GOT3 (cell line): ENCODE results near the gene ZNF526.
A peak's percentile ranks its signal among the peaks of the same experiment; 100 is the strongest.

Experiments
- DNase-seq: peaks from one replicate; lab custom pipeline; 2025; ENCODE audit warnings: mixed read lengths; lab: John Stamatoyannopoulos, UW

ZNF526 gene

DNA sequence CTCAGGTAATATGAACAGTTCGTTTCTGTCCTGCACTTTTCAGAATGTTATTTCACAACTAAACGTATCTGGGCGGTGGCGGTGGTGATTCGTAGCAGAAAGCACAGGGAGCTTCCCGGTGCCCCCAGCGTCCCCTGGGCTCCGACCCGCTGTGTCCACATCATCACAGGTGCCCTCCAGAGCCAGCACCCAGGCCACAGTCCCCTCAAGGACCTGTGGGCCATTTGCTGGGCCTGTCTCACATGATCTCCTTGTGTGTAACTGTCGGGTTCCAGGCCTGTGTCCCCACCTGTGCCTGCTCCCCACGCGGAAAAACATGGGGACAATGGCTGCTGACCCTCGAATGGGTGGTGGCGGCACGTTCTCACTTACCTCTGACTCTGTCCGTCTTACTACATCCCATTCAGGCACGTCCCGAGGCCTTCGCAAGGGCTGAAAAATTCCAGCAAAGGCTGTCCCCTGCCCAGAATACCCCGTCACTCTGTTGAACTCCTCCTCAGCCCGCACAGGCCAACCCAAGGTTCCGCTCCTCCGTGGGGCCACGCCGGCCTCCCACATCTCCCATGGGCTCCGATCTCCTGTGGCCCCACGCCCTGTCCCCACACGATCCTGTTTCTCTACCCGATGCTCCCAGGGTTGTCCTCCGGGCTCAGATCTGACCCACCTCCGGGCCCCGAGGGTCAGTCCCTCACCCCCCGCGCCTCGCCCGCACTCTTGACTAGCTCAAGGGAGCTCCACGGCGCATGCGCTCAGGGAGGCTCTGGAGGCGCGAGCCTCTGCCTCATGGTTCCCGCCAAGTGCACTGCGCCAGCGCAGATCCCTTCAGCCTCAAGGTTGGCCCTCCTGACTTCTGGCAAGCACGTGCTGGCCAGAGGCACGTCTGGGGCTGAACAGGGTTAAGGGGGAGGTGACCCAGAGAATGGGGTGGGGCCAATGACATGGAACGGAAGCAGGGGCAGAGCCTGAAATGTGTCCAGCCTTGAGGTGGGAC, 23.8 kb upstream of the ZNF526 start:
- DNase-seq: no peak

DNA sequence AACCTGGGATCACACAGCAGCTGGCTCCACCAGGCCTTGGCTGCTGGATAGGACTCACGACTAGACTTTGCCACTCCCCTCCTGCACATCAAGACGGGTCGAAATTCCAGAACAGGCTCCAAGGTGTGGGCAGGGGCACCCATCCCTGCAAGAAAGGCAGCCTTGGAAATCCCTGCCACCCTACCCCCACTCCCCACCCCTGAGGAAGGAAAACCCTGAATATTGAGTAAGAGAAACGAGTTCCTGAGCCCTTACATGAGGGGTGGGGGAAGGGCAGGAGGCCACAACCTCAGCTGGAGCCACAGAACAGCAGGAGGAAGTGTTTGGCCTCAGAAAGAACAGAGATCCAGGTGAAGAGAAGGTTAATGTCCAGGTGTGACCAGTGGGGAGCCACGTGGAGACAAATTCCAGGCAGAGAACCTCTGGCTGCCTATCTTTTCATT, 22.7 kb upstream of the ZNF526 start:
- DNase-seq: no peak

DNA sequence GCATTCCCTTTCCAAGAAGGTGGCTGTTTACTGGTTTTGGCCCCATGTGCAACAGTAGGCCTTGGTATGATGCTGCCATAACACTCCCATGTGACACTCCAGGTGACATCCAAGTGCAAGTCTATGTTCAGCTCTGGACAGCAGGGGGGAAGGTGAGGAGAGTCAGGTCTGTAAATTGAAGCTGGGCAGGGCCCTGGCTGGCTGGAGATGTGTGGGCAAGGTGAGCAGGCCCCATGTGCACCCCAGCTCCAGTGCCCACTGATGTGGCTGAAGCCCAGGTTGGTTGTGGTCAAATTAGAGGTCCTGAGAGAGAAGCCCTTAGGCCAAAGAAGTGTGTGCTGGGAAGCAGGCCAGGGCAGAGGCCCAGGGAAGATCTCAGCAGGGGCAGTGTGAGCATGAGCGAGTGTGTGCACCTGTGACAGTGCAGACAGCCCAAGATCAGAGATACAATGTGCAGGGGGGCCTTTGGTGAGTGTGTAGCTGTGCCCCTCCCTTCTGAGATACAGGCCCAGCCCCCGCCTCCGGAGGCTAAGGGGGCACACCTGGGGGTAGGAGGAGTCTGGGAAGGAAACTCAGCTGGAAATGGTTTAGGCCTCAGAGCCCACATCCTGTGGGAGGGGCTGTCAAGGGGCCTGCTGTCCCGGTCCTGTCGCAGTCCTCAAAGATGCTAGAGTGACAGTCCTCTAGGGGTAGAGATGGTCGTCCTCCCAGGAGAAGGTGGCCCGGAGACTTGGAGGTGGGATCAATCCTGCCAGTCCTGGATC, 21.3 kb upstream of the ZNF526 start:
- DNase-seq: no peak

DNA sequence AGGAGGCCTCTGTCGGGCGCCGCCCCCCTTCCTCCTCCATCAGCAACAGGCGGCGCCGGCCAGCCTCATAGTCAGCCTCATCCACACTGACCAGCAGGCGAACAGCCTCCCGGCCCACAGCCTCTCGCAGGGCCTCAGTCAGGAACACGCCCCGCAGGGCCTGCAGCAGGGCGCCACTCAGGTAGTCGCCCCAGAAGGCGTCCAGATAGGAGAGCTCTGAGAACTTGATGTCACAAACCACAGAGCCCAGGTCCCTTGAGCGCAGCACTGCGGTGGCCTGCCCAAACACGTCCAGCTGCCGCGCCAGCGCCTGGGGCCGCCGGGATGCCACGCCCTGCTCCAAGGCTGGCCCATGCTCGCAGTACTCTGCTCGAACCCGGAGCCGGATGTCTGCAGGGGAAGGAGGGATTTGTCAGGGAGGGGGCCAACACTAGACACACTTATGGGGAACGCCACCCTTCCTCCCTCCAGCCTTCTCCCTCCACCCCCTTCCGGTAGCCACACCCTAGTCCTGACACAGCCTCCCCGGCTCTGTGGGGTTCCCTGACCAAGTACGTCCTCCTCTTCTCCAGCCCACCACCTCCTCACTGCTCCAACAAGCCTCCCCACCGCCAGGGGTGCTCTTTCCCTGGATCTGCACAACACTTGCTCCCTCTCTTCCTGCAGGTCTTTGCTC, 20.5 kb upstream of the ZNF526 start:
- DNase-seq: no peak

DNA sequence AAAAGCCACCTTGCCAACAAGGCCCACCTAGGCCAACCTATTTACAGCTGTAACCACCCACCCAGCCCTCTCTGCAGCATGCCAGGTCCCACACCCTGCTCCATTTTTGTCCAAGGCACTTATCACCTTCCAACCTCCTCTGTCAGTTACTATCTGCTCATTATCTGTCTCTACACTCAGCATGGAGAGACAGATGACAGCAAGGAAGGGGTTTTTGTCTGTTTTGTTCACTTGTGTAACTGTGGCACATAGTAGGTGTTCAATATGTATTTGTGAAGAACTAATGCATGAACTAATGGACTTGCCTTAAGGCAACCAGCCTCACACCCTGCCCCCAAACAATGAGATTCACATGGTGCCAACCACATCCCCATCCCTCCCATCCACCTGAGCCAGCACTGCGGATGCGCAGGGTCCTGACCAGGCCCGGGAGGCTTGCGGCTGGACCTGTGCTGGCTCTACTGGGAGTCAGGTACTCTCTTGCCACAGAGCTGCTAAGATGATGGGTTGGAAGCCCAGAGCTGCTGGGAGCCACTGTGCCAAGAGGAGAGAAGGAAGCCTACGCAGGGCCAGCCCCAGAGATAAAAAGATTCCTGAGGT, 19.9 kb upstream of the ZNF526 start:
- DNase-seq: no peak

DNA sequence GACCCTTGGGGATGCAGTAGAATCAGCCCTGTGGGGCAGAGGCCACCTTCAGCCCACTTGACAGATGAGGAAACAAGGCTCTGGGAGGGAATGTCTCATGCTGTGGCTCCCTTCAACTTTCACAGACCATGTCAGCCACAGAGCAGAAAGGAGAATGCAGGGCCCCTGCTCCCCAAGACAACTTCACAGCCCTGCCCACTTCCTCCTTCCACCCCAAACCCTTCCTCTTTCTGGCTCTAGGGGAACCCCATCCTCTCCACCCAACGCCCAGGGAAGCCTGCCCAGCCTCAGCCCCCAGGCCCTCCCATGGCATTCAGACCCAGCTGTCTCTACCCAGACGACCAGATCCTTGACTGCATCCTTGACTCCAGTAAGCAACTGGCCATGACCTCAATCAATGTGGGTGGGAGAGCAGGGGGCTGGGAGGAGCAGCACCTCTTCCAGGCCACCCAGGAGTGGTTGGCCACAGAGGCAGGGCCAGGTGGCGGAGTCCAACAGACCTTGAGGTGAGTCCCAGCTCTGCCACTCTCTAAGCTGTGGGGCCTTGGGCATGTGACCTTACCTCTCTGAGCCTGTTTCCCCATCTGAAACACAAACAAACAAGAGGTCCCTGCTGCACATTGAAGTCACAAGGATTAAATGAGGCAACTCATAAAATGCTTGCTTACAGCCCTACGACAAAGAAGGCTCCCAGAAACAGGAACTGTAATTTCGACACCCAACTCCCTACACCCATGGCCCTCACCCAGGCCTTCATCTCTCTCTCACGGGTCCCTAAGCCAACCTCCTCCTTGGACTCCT, 18.4 kb upstream of the ZNF526 start:
- DNase-seq: no peak

DNA sequence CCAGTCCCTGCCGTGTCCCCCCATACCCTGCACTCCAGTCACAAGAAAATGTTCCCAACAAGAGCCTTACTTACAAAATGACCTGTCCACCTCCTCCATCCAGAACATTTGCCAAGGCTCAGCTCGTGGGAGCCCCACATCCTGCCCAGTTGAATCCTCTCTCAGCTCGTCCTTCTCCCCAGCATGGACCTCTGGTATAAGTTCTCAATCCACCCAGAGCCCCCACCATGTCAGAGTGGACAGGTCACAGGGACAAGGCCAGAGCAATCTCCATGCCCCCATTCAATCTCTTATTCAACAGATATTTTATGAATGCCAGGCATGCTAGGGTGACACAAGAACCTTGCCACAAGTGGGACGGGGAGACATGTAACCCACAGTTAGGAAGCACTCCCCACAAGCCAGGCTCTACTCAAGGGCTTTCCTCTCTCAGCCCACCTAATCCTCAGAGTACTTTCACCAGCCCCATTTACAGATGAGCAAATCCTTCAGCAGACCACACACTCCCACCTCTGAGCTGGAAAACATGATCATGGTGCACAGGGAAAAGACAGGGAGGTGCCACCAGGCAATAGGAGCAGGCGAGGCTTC, 17.7 kb upstream of the ZNF526 start:
- no peak for DNase-seq

DNA sequence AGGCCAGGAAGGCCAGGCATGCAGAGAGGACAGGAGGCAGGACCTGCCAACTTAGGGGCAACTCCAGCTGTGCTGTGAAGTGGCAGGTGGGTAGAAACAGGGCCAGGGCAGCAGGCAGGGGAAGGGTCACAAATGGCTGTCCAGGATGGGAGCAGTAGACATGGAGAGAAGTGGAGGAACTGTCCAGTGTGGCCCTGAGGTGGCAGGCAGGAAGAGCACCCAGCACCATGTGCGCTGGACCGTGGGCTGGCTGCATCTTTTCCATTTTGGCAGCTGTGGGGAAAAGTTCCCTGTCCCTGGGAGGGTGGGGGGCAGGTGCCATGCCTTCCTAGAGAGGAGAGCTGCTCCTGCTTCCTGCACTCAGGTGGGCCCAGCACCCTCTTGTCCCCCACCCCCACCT, 16.4 kb upstream of the ZNF526 start:
- no peak for DNase-seq

DNA sequence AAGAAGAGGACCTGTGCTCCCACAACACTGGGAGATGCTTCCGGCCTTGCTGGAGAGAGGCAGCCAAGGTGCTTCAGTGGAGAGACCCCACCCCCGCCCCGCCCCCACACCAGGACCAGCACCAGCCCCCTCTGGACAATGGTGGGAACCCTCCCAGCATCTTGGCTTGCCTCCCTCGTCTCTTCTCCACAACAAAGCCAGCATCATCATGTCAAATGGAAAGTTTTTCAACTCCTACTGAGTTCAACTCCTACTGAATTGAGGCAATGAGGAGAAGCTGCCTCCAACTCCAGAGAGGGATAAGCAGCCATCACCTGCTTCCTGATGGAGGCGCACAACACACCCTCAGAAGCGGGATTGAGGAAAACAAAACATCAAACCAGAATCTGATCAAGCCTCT, 15.4 kb upstream of the ZNF526 start:
- no peak for DNase-seq

DNA sequence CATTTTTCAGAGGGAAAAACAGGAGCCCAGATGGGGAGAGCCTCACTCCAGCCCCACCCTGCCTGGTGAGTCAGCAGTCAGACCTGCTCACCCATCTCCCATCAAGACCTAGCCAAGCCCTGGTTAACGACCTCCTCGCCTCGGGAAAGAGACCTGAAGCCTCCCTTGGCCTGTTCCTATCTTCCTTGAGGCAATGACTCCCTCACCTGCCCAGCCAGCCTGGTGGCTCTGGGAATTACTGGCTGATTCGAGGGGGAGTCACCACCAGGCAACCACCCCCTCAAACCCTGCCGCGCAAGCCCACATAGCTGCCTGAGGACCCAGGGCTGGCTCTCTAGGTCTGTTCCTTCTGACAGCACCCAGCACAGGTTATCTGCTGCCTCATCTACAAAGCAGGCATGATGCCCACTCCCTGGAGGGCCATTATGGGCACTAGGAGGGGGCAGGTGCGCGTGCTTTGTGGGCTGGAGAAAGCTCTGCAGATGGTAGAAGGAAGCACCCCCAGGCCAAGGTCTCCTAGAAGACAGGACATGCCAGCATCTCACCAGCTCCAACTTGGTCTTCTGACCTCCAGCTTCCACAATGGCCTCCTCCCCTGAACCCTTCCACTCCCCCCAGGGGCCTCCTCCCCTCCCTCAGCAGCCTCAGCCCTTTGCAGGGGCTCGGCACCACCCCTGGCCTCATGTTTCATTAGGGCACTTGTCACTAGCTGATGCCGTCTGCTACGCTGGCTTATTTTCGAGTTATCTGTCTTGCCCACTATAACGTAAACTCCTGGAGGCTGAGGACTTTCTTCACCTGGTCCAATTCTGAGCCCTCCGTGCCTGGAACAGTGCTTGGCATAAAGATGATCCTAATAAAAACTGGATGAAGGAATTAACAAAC, 13.0 kb upstream of the ZNF526 start:
- DNase-seq: no peak

DNA sequence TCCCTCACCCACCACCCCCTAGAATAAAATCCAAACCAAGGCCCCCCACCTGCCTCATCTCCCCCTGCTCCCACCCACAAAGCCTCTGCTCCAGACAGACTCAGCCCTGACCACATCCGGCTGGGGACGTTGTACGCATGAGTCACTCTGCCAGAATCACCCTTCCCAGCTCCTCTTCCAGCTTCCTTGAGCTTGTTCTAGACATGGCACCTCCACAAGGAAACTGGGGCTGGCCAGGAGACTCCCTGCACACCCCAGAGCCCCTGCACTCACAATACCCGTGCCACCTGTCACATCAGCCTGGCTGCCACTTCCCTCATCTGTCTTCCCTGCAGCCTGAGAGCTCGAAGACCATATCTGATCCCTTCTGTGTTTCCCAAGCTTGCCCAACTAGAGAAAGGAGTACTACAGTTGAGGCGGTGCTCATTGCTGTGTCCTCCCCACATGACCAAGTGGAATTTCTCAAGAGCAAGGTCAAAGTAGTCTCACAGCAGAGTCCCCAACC, 12.3 kb upstream of the ZNF526 start:
- DNase-seq: no peak

DNA sequence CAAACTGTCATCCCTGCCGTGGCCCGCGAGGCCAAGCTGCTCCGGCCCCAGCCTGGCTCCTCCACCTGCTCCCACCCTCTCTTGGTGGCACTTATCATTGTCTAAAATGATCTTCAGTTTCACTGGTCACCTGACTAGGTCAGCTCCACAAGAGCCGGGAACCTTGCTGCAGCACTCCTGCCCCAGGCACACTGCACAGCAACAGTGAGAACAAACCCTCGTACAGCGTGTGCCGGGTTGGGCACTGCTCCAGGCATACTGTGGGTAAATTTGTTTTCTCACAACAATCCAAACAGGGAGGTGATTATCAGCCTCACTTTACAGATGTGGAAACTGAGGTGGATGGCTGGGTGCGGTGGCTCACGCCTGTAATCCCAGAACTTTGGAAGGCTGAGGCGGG, 11.5 kb upstream of the ZNF526 start:
- DNase-seq: no peak

DNA sequence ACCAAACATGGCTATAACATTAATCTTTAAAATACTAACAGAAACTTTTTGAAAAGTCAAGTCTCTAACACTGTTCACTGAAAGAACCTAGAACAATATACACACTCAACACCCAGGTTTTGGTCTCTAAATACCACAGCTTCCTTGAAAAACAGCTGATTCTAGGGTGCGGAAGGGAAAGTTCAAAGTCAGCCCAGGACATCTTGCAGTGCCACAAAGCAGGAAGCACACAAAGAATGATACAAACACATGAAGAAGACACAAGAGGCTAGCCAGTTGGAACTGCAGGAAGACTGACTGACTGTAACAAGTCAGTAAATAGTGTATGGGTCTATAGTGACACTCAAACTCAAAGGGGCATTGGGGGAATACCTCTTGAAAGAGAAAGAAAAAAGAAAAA, 7.2 kb upstream of the ZNF526 start:
- no peak for DNase-seq

DNA sequence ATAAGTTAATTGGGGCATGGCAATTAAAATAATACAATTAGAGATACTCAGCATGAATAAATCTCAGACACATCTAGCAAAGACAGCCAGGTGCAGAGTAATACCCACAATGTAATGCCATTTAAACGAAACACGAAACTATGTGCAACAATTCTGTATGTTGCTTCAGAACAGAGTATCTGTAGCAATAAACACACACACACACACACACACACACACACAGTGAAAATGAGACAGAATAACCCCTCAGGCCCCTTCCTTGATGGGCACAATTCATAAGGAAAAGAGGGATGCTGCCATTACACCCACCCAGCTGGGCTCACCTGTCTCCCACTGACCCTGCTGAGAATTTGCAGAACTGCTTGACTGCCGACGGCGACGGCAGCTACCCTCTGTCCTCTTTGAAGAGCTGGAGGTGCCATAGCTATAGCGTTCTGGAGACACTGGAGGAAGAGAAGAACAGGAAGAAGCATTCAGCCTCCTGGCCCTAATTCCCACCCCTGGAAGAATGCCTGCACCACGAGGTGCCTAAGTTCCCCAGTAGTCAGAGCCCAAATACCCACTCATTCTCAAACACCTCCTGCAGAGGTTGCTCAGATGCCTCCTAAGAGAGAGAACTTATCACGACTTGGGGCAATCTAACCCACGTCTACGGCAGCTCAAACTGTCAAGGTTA, 5.2 kb upstream of the ZNF526 start:
- DNase-seq: no peak

DNA sequence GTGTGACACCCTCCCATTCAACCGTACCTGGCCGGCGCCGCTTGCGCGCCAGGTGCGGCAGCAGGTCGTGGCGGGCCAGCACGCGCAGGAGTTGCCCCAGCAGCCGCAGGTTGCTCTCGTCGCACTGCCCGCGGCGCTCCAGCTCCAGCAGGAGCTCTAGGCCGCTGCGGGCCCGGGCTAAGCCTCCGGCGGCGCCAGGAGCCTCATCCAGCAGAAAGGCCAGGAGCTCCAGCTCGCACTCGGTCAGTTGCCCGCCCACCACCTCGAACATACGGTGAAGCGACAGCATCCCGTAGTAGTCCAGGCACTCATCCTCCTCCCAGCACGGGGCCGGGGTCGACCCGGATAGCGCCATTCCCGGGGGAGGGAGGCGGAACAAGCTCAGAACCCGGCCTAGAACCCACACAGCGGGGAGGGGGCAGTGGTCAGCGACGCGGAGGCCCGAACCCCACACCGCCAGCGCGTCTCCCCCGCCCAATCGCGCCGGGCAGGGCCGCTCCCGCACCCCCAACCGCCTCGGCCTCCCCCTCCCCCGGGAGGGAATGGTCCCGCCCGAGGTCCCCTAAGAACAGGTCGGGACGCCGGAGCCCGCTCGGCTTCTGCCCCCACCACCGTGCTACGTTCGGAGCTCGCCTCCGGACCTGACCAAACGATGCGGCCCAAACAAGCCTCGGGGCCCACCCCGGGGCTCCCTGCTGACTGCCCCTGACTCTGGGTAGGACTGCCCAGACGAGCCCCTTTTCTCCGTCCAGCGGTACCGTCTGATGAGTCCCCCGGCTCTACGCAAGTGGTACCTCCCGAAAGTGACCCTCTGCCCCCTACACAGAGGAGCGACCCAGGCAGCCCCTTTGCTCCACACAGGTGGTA, 3.2 kb upstream of the ZNF526 start:
- DNase-seq: no peak

DNA sequence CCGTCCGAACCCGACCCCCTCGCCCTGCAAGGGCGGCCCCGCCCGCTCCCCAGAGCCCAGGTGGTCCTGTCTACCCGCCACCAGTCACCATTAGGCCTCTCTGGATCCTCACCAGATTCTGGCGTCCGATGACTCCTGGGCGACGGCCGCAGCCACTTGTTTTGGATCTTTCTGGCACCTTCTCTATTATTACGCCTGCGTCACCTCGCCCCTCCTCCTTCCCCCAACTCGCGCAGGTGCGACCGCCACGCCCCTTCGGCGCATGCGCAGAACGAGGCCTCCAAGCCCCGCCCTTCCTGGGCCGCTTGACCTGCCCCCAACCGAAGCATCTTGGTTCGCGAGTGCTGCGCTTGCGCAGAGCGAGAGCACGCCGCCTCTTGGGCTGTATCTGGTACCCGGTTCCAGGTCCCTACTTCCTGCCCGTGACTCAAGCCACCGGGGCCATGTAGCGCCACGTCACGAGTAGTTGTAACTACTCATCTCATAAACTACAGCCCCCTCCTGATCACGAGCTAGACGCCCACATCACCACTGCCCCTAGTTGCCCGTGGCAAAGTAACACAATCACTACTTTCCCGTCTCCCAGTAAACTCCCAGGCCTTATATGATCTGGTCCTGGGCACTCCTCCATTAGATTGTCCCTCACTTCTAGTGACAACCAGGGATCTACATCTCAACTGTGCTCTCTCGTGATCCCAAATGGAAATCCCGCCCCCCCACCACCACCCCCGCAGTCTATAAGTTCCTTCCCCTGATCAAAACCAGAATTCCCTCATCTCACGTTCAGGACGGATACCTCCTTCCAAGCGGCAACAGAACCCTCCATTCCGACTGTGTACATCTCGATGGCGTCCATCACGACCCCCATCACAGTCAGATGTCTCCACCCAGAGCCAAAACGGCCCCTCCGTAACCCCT, 2.3 kb upstream of the ZNF526 start, which contains the start of gene DEDD2:
TSS of gene DEDD2 (minus strand) at position 158 of the 918 bp plus-strand sequence. CDS start 670 bp downstream, outside the sequence.
- DNase-seq: peak; percentile 95

DNA sequence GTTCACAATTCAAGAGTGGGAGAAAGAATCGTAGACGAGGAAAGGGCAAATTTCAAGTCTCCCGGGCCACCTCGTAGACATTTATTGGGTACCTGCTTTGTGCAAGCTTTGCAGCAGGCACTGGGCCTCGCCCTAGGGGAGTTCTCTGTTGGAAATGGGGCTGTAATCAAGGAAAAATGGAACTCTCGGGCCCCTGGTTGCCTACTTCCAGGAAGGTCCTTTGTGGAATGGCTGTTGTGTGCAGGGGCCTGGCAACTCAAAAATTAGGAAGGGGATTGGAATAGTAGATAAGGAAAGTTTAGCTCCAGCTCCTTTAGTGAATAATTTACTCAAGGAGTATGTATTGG, 612 bp downstream of the ZNF526 start:
- no peak for DNase-seq
